HG03135 (cell line): ENCODE data around the gene EVC.

Experiments used
- ATAC-seq: cut with Tn5 transposase; IDR thresholded peaks from one replicate; pipeline ENCODE4 v1.9.1; 2021; ENCODE audit warnings: mild to moderate bottlenecking, moderate library complexity; ENCODE audit not compliant: unreplicated experiment

Gene EVC

GRCh38 chr4:5783486-5783885, 72.5 kb downstream of the EVC start:
- no peak for ATAC-seq

GRCh38 chr4:5784021-5784420, 73.0 kb downstream of the EVC start:
- no peak for ATAC-seq

- ATAC-seq: no peak
These were observed 74.1 kb downstream of the EVC start for GRCh38 chr4:5784960-5785611.

GRCh38 chr4:5785806-5786680, 75.0 kb downstream of the EVC start:
- no peak for ATAC-seq

GRCh38 chr4:5787311-5787710, 76.3 kb downstream of the EVC start:
- ATAC-seq: no peak

GRCh38 chr4:5788144-5788543, 77.1 kb downstream of the EVC start:
- ATAC-seq: no peak

- no peak for ATAC-seq
These were observed 78.1 kb downstream of the EVC start for GRCh38 chr4:5789141-5789540.

GRCh38 chr4:5790546-5790857, 79.5 kb downstream of the EVC start:
- no peak for ATAC-seq

- ATAC-seq: no peak
These were observed 80.7 kb downstream of the EVC start for GRCh38 chr4:5791654-5792053.

- ATAC-seq: no peak
These were observed 82.5 kb downstream of the EVC start for GRCh38 chr4:5793514-5793913.

- no peak for ATAC-seq
These were observed 84.6 kb downstream of the EVC start for GRCh38 chr4:5795580-5795979.

- ATAC-seq: no peak
These were observed 86.0 kb downstream of the EVC start for GRCh38 chr4:5796976-5797375.

- no peak for ATAC-seq
These were observed 86.9 kb downstream of the EVC start for GRCh38 chr4:5797866-5798265.

- ATAC-seq: no peak
These were observed 87.5 kb downstream of the EVC start for GRCh38 chr4:5798462-5798861.

- no peak for ATAC-seq
These were observed 87.9 kb downstream of the EVC start for GRCh38 chr4:5798946-5799345.

GRCh38 chr4:5799406-5799805, 88.4 kb downstream of the EVC start:
- no peak for ATAC-seq

- no peak for ATAC-seq
These were observed 89.5 kb downstream of the EVC start for GRCh38 chr4:5800496-5800895.

GRCh38 chr4:5801696-5802095, 90.7 kb downstream of the EVC start:
- no peak for ATAC-seq

- ATAC-seq: no peak
These were observed 91.6 kb downstream of the EVC start for GRCh38 chr4:5802565-5802964.

- ATAC-seq: no peak
These were observed 93.7 kb downstream of the EVC start for GRCh38 chr4:5804656-5805055.

- ATAC-seq: no peak
These were observed 94.3 kb downstream of the EVC start for GRCh38 chr4:5805270-5805669.

GRCh38 chr4:5808081-5808741, 97.2 kb downstream of the EVC start:
- ATAC-seq: no peak
